Naive thymus-derived CD8-positive, alpha-beta T cell (primary cell): ENCODE data around the gene LRRC23. TPM values are rescaled to one million over a fixed set of nuclear protein-coding genes. Genes with fewer than 3 reads are reported as not detected.
A peak's percentile ranks its signal among the peaks of the same experiment; 100 is the strongest.

ENCODE experiments used
- ATAC-seq, 2 donors: fragments of 150-1000 bp; cut with Tn5 transposase in 1 of 2; sonication (Bioruptor Pico), chemical (Tn5 transposase) in 1 of 2; 1 replicate in 1 of 2; 2 replicates in 1 of 2; pipeline ENCODE4 v1.10.0; 2021; ENCODE audit warnings: mild to moderate bottlenecking in 2 of 2, moderate library complexity in 2 of 2
- POLR2A ChIA-PET: fragments of 350-600 bp; sonication (Branson Sonifier 250); formaldehyde crosslinking; loops from one replicate; lab custom pipeline; 2021; ENCODE audit warnings: antibody characterized with exemption; lab: Charles Lee
- DNase-seq, 10 donors: peaks; one replicate each; pipeline versions ENCODE4 v3.0.0 to v3.0.0-alpha.2; 2020 to 2022
- H3K27ac Mint-ChIP-seq, 10 donors: one replicate each; pipeline ENCODE4 v1.8.0; 2020 to 2022; ENCODE audit warnings: mild to moderate bottlenecking in 10 of 10, mixed read lengths in 10 of 10, moderate library complexity in 4 of 10, inconsistent platforms in 1 of 10
- H3K27me3 Mint-ChIP-seq, 5 donors: one replicate each; pipeline ENCODE4 v1.8.0; 2021 to 2022; ENCODE audit warnings: mixed read lengths in 5 of 5
- H3K36me3 Mint-ChIP-seq, 3 donors: one replicate each; pipeline ENCODE4 v1.8.0; 2020 to 2022; ENCODE audit warnings: mixed read lengths in 3 of 3, mild to moderate bottlenecking in 2 of 3, inconsistent platforms in 1 of 3
- H3K4me1 Mint-ChIP-seq, 4 donors: one replicate each; pipeline ENCODE4 v1.8.0; 2021 to 2022; ENCODE audit warnings: mixed read lengths in 4 of 4
- H3K4me3 Mint-ChIP-seq, 10 donors: one replicate each; pipeline ENCODE4 v1.8.0; 2020 to 2022; ENCODE audit warnings: mild to moderate bottlenecking in 10 of 10, mixed read lengths in 10 of 10, moderate library complexity in 6 of 10, inconsistent platforms in 1 of 10
- H3K9me3 Mint-ChIP-seq, 9 donors: one replicate each; pipeline ENCODE4 v1.8.0; 2020 to 2022; ENCODE audit warnings: mixed read lengths in 9 of 9, mild to moderate bottlenecking in 3 of 9, inconsistent platforms in 1 of 9, moderate library complexity in 1 of 9
- polyA plus RNA-seq, 3 donors: library from polyadenylated mRNA; unstranded; fragments of 300-500 nt; fragmentation: Illumina TruSeq; gene quantifications; one replicate each; pipeline ENCODE4 v1.2.3, GENCODE V29; 2021
- total RNA-seq, 8 experiments: library from RNA in 2 of 8; stranded (reverse) in 2 of 8; gene quantifications; one replicate each; pipeline ENCODE4 v1.2.3 and lab custom pipeline; 2021 to 2026

LRRC23 gene
- total and polyA plus RNA-seq, 5 experiments from 2014 or later = 4.7 to 10.5 (median 9.9) TPM

DNA sequence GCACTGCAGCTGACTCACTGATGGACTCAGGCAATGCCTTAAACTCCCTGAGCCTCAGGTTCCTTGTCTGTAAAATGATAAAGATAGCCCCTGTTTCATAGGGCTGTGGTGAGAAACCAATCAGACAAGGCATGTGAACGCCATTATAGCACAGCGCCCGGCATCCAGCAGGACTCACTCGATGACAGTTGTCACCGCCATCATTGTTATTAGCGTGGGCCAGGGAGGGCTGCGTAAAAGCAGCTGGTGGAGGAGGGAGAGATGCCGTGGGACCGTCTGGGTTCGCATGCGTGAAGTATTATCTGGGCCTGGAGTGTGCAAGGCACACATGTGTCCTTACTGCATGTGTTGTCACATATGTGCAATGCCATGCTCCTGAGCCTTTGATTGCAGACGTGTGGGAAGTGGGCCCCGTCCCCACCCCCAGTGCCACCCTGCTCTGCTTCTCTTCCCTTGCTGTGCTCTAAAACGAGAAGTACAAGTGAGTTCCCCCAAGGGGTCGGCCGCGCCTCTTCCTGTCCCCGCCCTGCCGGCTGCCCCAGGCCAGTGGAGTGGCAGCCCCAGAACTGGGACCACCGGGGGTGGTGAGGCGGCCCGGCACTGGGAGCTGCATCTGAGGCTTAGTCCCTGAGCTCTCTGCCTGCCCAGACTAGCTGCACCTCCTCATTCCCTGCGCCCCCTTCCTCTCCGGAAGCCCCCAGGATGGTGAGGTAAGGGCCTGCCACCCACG, 46.4 kb downstream of the LRRC23 start, which contains the start of gene PTPN6:
Gene PTPN6, plus strand, starts transcription at position 546 of the 730 bp plus-strand sequence. Its CDS starts 157 bp downstream, at position 703.
- peak within 1 kb of the TSS; percentile 93 to 99 (median 98) for H3K27ac Mint-ChIP-seq
- peak in 8 of 10 donors; percentile 49 to 83 (median 64) for DNase-seq
- ATAC-seq = peak; percentile 24 to 46
- peak within 1 kb of the TSS; percentile 98 to 100 (median 98) for H3K4me3 Mint-ChIP-seq
- no peaks in the 10 kb centered on the region for H3K9me3 Mint-ChIP-seq
- H3K36me3 Mint-ChIP-seq = peaks cover 9 to 37% (median 14%) of the 10 kb centered on the region in 3 donors
- POLR2A ChIA-PET = interaction anchor here (0.6 to 18.4 kb wide), 12 partner anchors 8 to 485 kb away, joined by 3 to 1315 read pairs (median 7); partner anchors contain the start of genes ATN1, C12orf57, RNU7-1 and SPSB2
- H3K4me1 Mint-ChIP-seq = peaks cover 47 to 94% (median 79%) of the 10 kb centered on the region in 4 donors
- H3K27me3 Mint-ChIP-seq = no peaks in the 10 kb centered on the region

DNA sequence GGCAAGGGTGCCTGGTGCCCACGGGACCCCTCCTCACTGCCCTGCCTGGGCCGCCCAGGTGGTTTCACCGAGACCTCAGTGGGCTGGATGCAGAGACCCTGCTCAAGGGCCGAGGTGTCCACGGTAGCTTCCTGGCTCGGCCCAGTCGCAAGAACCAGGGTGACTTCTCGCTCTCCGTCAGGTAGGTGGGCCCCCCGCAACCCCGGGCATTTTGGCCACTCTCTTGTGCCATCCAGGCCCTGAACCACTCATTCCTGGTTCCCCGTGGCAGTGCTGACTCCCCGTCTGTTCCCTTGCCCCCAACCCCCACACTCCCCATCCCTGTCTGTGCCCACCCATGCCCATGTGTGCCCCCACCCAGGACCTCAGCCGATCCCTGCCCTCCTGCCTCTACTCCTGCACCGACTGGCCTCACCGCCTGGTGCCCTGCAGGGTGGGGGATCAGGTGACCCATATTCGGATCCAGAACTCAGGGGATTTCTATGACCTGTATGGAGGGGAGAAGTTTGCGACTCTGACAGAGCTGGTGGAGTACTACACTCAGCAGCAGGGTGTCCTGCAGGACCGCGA, 47.0 kb downstream of the LRRC23 start:
- peaks cover 49 to 94% (median 80%) of the 10 kb centered on the region in 4 donors for H3K4me1 Mint-ChIP-seq
- peak in 3 of 10 donors; percentile 42 to 64 (median 45) for DNase-seq
- POLR2A ChIA-PET = interaction anchor here (0.6 to 18.4 kb wide), 13 partner anchors 8 to 486 kb away, joined by 3 to 1315 read pairs (median 6); partner anchors contain the start of genes ATN1, C12orf57, PHB2 and RNU7-1
- H3K27me3 Mint-ChIP-seq = no peaks in the 10 kb centered on the region
- H3K4me3 Mint-ChIP-seq = peak overlapping the region; percentile 98 to 100 (median 98)
- peak overlapping the region; percentile 93 to 99 (median 98) for H3K27ac Mint-ChIP-seq
- peak; percentile 15 to 40 for ATAC-seq
- H3K9me3 Mint-ChIP-seq = no peaks in the 10 kb centered on the region
- H3K36me3 Mint-ChIP-seq = peaks cover 9 to 43% (median 18%) of the 10 kb centered on the region in 3 donors

DNA sequence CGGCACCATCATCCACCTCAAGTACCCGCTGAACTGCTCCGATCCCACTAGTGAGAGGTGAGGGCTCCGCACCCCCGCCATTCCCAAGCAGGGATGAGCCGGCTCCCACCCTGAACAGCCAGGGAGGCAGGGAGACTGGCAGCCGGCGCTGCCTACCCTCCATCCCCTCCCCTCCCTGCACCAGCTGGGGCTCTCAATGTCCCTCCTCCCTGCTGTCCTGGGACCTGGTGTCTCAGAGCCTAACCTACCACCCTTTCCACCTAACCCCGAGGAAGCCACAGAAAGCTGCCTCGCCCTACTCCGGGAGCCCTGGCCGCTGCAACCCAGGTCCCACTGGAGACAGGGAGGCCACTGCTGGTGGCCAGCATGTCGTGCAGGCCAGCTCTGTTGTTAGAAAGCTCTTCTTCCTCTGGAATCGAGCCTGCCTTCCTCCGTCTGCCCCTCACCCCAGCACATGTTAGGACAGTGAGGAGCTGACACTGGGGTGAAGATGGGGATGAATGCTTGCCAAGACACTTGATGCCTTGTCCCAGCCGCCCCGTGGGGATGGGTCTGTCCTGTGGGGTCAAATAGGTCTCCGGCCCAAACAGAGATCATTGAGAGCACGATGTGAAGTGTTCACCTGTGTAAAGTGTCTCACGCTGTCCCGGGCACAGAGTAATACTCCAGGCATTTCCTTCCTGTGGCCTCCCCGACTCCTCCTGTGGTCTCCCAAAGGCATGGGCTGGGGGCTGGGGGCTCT, 47.7 kb downstream of the LRRC23 start:
- H3K4me3 Mint-ChIP-seq = peak overlapping the region; percentile 98 to 100 (median 98)
- peak in 1 of 2 donors; percentile 4 for ATAC-seq
- POLR2A ChIA-PET = interaction anchor here (0.9 to 18.4 kb wide), 11 partner anchors 8 to 61 kb away, joined by 3 to 1315 read pairs (median 8); partner anchors contain the start of genes ATN1, C12orf57, PHB2 and RNU7-1
- H3K4me1 Mint-ChIP-seq = peaks cover 50 to 94% (median 80%) of the 10 kb centered on the region in 4 donors
- no peaks in the 10 kb centered on the region for H3K9me3 Mint-ChIP-seq
- peak overlapping the region; percentile 93 to 99 (median 98) for H3K27ac Mint-ChIP-seq
- H3K36me3 Mint-ChIP-seq = peaks cover 9 to 50% (median 21%) of the 10 kb centered on the region in 3 donors
- DNase-seq = peak in 1 of 10 donors; percentile 62
- H3K27me3 Mint-ChIP-seq = no peaks in the 10 kb centered on the region

DNA sequence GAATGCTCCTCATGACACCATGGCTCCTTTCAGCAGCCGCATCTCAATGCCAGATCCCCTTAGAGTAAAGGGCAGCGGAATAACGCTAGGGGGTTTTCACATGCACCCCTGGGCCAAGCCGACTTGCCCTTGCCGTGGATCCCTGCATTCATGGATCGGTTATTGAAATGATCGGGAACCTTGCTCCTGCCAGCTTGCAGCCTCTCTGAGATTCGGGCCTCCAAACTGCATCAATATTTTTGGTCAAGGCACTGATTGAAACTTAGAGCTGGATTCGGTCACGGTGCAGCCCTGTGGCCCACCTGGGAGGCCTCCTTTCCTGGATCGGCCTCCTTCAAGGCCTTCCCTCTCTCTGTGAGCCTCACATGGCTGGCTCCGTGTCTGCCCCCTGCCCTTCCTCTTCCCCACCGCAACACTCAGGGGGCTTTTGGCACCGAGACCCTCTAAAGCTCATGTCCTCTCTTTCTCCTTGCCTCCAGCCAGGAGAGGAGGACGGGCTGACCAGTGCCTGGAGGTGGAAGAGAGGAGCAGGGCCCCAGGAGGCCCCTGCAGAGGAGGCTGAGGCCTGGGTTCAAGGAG, 48.3 kb downstream of the LRRC23 start:
- H3K36me3 Mint-ChIP-seq = peaks cover 9 to 54% (median 23%) of the 10 kb centered on the region in 3 donors

DNA sequence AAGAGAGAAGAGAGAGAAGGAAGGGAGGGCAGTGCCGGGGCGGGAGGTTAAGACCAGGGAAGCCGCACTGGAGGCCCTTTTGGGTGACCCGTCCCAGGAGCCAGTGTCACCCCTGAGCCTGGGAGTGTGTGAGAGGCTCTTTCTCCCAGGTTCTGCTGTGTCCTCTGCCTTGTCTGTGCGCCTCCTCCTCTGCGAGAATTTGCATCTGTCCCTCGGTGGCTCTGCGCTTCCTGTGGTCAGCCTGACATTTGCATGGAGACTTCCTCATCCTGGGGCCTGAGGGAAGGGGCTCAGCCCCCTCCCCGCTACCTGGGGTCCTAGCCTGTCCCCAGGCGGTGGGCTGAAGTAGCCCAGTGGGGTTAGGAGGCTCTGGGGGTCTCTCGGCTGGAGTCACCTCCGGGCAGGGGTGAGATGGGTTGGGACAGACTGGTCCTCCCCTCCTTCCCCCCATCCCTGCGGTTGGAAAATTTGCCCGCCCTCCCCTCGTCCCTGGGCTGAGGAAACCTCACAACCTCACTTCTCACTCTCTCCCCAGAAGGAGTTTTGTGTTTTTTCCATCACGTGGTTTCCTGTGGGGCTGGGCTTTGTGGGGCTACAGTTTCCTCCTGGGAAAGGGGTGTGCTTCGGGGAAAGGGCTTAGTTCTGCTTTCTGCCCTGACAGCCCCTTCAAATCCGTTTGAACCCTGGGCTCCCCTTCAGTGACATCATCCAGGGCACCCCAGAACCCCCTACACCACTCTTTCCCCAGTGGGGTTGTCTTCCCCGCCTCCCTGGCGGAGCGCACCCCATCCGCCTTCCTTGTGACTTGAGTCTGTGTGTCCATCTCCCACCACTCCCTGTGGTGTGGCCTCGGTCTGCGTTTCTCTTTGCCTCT, 49.1 kb downstream of the LRRC23 start:
- no peaks in the 10 kb centered on the region for H3K27me3 Mint-ChIP-seq
- peaks cover 9 to 61% (median 30%) of the 10 kb centered on the region in 3 donors for H3K36me3 Mint-ChIP-seq
- peak overlapping the region; percentile 98 to 100 (median 98) for H3K4me3 Mint-ChIP-seq
- peak; percentile 38 to 45 for ATAC-seq
- peak; percentile 55 to 88 (median 79) for DNase-seq
- peaks cover 50 to 93% (median 80%) of the 10 kb centered on the region in 4 donors for H3K4me1 Mint-ChIP-seq
- no peaks in the 10 kb centered on the region for H3K9me3 Mint-ChIP-seq
- H3K27ac Mint-ChIP-seq = peak overlapping the region; percentile 93 to 99 (median 98)
- POLR2A ChIA-PET = interaction anchor here (1.0 to 18.4 kb wide), 10 partner anchors 7 to 341 kb away, joined by 4 to 1315 read pairs (median 16); partner anchors contain the start of genes C12orf57, PTPN6, RNU7-1 and SPSB2

More for the DNA sequence above, 48.3 kb downstream of the LRRC23 start:
- Mint-ChIP-seq H3K4me3 (peak overlapping the region; percentile 98 to 100 (median 98)), H3K9me3 (no peaks in the 10 kb centered on the region), H3K4me1 (peaks cover 47 to 93% (median 80%) of the 10 kb centered on the region in 4 donors), H3K27ac (peak overlapping the region; percentile 93 to 99 (median 98)), H3K27me3 (no peaks in the 10 kb centered on the region)
- ATAC-seq (no peak), DNase-seq (no peak)
- POLR2A ChIA-PET = interaction anchor here (1.0 to 18.4 kb wide), 6 partner anchors 7 to 40 kb away, joined by 6 to 1315 read pairs (median 18); partner anchors contain the start of genes C12orf57 and RNU7-1

DNA sequence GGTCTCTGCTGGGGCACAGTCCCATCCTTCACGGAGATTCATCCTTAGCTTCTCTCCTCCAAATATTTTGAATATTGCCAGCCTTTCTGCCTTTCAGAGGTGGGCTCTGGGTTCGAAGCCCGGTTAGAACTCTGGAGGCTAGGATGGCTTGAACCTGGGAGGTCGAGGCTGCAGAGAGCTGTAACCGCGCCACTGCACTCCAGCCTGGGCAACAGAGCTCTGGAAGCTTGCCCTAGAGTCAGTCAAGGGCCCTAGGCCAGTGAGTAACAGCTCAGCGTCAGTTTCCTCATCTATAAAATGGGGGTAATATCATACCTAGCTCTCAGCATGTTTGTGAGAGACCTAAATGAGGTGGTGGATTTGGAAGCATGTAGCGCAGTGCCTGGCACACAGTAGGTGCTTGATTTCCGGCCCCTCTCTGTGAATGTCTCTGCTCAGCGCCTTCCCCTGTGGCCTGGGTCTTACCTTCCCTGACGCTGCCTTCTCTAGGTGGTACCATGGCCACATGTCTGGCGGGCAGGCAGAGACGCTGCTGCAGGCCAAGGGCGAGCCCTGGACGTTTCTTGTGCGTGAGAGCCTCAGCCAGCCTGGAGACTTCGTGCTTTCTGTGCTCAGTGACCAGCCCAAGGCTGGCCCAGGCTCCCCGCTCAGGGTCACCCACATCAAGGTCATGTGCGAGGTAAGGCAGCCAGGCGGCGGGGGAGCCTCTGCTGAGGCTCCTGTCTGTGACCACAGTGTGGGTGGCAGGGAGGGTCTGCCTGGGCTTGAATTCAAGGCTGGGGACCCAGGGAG, 49.9 kb downstream of the LRRC23 start:
- peaks cover 9 to 69% (median 37%) of the 10 kb centered on the region in 3 donors for H3K36me3 Mint-ChIP-seq
- DNase-seq = peak in 1 of 10 donors; percentile 63
- POLR2A ChIA-PET = interaction anchor here (1.0 to 13.5 kb wide), 7 partner anchors 9 to 342 kb away, joined by 3 to 1315 read pairs (median 5); partner anchors contain the start of genes C12orf57, PTPN6, RNU7-1 and SPSB2

DNA sequence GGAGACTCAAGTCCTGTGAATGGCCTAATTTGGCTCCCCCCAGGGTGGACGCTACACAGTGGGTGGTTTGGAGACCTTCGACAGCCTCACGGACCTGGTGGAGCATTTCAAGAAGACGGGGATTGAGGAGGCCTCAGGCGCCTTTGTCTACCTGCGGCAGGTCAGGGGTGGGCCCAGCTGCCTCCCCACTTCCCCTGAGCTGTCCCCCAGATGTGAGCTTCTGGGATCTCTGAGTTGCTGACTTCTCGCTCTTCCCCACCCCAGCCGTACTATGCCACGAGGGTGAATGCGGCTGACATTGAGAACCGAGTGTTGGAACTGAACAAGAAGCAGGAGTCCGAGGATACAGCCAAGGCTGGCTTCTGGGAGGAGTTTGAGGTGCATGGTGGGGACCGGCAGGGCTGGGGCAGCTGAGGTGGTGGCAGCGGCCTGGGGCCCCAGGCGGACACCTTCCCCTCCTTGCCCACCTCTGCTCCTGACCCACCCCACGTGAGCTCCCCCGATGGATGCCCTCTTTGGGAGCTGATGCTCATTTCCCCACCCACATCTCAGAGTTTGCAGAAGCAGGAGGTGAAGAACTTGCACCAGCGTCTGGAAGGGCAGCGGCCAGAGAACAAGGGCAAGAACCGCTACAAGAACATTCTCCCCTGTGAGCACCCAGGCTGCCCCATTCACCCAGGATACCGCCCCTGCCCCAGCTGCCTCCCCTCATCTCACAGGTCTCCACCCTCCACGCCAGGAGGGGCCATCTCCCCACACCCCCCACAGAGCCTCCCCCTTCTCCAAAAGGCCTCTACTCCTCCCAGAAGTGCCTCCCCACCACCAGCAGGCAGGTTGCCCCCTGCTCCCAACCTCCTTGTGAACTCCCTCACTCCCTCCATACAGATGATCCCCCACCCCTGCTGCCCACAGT, 50.7 kb downstream of the LRRC23 start:
- Mint-ChIP-seq H3K27me3 (no peaks in the 10 kb centered on the region), H3K4me1 (peaks cover 47 to 93% (median 80%) of the 10 kb centered on the region in 4 donors), H3K4me3 (peak overlapping the region; percentile 98 to 100 (median 98)), H3K36me3 (peaks cover 9 to 71% (median 37%) of the 10 kb centered on the region in 3 donors), H3K9me3 (no peaks in the 10 kb centered on the region), H3K27ac (peak overlapping the region; percentile 93 to 100 (median 98))
- ATAC-seq = no peak
- peak in 1 of 10 donors; percentile 61 for DNase-seq
- POLR2A ChIA-PET = interaction anchor here (1.1 to 13.5 kb wide), 6 partner anchors 8 to 82 kb away, joined by 3 to 1315 read pairs (median 6); partner anchors contain the start of genes C12orf57, ENO2, PTPN6 and RNU7-1

More for the DNA sequence above, 49.9 kb downstream of the LRRC23 start:
- Mint-ChIP-seq H3K4me3 (peak overlapping the region; percentile 98 to 100 (median 98)), H3K27me3 (no peaks in the 10 kb centered on the region), H3K27ac (peak overlapping the region; percentile 93 to 99 (median 98)), H3K4me1 (peaks cover 51 to 93% (median 80%) of the 10 kb centered on the region in 4 donors), H3K9me3 (no peaks in the 10 kb centered on the region)
- ATAC-seq = no peak

DNA sequence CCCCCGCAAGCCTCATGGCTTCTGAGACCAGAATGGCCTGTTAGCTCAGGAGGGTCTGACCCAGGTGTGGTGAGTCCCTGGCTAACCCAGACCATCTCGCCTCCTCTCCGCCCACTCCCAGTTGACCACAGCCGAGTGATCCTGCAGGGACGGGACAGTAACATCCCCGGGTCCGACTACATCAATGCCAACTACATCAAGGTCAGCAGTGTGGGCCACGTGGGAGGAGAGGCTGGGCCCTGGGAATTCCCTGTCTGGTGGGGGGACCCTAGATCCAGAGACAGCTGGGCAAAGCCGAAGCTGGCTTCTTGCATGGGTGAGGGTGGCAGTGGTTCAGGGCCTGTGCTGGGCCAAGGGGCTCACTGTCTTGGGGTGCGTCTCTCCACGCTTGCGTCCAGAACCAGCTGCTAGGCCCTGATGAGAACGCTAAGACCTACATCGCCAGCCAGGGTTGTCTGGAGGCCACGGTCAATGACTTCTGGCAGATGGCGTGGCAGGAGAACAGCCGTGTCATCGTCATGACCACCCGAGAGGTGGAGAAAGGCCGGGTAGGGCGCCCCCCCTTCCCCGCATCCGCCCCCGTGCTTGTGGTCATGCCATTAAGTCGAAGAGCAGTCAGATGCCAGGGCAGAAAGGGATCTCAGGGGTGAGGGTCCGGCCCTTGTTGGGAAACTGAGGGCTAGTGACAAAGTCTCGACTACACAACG, 51.6 kb downstream of the LRRC23 start:
- H3K27me3 Mint-ChIP-seq = no peaks in the 10 kb centered on the region
- peak overlapping the region; percentile 50 to 100 (median 92) for H3K4me3 Mint-ChIP-seq

More for the DNA sequence above, 51.6 kb downstream of the LRRC23 start:
- Mint-ChIP-seq H3K4me1 (peaks cover 50 to 94% (median 81%) of the 10 kb centered on the region in 4 donors), H3K36me3 (peaks cover 9 to 76% (median 38%) of the 10 kb centered on the region in 3 donors), H3K9me3 (no peaks in the 10 kb centered on the region), H3K27ac (peak overlapping the region; percentile 93 to 100 (median 98))
- DNase-seq (peak in 3 of 10 donors; percentile 37 to 63 (median 43)), ATAC-seq (no peak)
- POLR2A ChIA-PET = interaction anchor here (0.6 to 13.5 kb wide), 6 partner anchors 8 to 529 kb away, joined by 3 to 1315 read pairs (median 6); partner anchors contain the start of genes C12orf57, ENO2, PTPN6 and RNU7-1
